ENCODE measurements around the gene ADAM30. TPM values are rescaled to one million over a fixed set of nuclear protein-coding genes. Genes with fewer than 3 reads are reported as not detected.

ADAM30 gene
- total and polyA plus RNA-seq, 2 experiments from 2014 or later = not detected

DNA sequence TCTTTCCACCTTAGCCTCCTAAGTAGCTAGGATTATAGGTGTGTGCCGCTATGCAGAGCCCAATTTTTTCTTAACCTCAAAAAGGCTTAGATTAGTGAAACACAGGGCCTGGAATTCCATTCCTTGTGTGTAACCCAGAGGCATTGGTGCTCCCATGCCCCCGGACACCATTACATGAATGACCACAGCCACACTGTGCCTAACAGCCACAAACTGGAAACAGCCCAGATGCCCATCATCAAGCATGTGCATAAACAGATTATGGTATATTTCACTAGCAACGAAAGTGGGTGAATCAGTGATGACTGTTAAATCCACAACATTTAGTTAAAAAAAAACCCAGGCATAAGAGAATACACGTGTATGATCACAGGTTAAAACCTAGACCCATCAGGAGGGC lies 24.4 kb downstream of the ADAM30 start:
- peak; percentile 64 for DNase-seq
- Histone ChIP-seq H3K4me3 (no peak overlapping the region), H3K27me3 (replicated peaks; ENCODE audit: insufficient read depth) (no peaks in the 10 kb centered on the region), H3K79me2 (ENCODE audit: insufficient read depth) (no peaks in the 10 kb centered on the region), H3K9ac (no peak overlapping the region), H3K36me3 (ENCODE audit: low read depth) (no peaks in the 10 kb centered on the region), H3K4me2 (ENCODE audit: unreplicated experiment) (peak overlapping the region; percentile 82), H2AFZ (no peak overlapping the region), H4K20me1 (ENCODE audit: insufficient read depth) (no peaks in the 10 kb centered on the region), H3K27ac (no peak overlapping the region), H3F3A (ENCODE audit: insufficient read depth) (peaks cover 29% of the 10 kb centered on the region), H3K9me2 (ENCODE audit: insufficient read depth) (no peaks in the 10 kb centered on the region), H3K9me3 (ENCODE audit: low read depth) (no peaks in the 10 kb centered on the region), H3K4me1 (ENCODE audit: insufficient read depth) (peaks cover 33% of the 10 kb centered on the region)
- in situ Hi-C loops (cut with MboI) = no loop called here
- WGBS, 2 experiments (ENCODE audit: low coverage in 1 of 2, low lambda C conversion rate in 2 of 2, missing lambda C conversion rate in 2 of 2) = 65 to 70% methylated on average over 4 of the region's 4 CpGs
- TF ChIP-seq EZH2phosphoT487 (IDR thresholded peaks at IDR 0.05; ENCODE audit: insufficient read depth, low read depth) (no peak), EZH2 (IDR thresholded peaks at IDR 0.05; ENCODE audit: insufficient read depth, poor library complexity, severe bottlenecking) (no peak)

GRCh38 chr1:119870917-119871596 lies 25.3 kb downstream of the ADAM30 start:
- H2AFZ ChIP-seq = peak overlapping the region; percentile 96
- WGBS, 2 experiments (ENCODE audit: low coverage in 1 of 2, low lambda C conversion rate in 2 of 2, missing lambda C conversion rate in 2 of 2) = 32 to 36% methylated on average over 20 of the region's 20 CpGs
- H3K4me2 ChIP-seq (ENCODE audit: unreplicated experiment) = peak overlapping the region; percentile 82
- H3K79me2 ChIP-seq (ENCODE audit: insufficient read depth) = no peaks in the 10 kb centered on the region
- TF ChIP-seq EZH2 (IDR thresholded peaks at IDR 0.05; ENCODE audit: insufficient read depth, poor library complexity, severe bottlenecking) (no peak), EZH2phosphoT487 (IDR thresholded peaks at IDR 0.05; ENCODE audit: insufficient read depth, low read depth) (no peak)
- peak overlapping the region; percentile 69 for H3K9ac ChIP-seq
- 0 out of 2 replicates have a peak overlapping the region, but pooled peaks have one; percentile 24 for H3K27ac ChIP-seq
- H3K27me3 ChIP-seq (replicated peaks; ENCODE audit: insufficient read depth) = no peaks in the 10 kb centered on the region
- H3K9me2 ChIP-seq (ENCODE audit: insufficient read depth) = no peaks in the 10 kb centered on the region
- H4K20me1 ChIP-seq (ENCODE audit: insufficient read depth) = no peaks in the 10 kb centered on the region
- no peaks in the 10 kb centered on the region for H3K36me3 ChIP-seq (ENCODE audit: low read depth)
- no peaks in the 10 kb centered on the region for H3K9me3 ChIP-seq (ENCODE audit: low read depth)
- H3K4me1 ChIP-seq (ENCODE audit: insufficient read depth) = peaks cover 33% of the 10 kb centered on the region
- DNase-seq = peak; percentile 83
- in situ Hi-C loops (cut with MboI) = no loop called here
- peaks cover 34% of the 10 kb centered on the region for H3F3A ChIP-seq (ENCODE audit: insufficient read depth)
- peak overlapping the region; percentile 61 for H3K4me3 ChIP-seq

DNA sequence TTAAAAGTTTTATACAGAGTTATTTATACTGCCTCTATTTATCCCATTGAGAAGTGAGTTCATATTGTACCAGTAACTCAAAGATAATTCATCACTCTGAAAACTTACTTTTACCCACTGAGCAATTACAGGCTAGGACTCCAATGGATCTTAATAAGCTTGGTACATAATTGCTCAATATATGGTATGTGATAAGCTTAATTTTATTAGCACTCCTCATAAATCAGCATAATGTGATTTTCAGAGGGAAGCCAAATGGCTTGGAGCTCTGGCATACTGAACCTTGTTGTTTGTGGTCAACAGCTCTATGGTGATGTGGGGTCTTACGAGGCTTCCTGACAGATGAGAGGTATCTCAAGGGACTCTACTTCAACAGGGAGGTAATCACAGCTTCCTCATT lies 26.3 kb downstream of the ADAM30 start:
- Histone ChIP-seq H3K9ac (no peak overlapping the region), H3K27ac (no peak overlapping the region), H3K36me3 (ENCODE audit: low read depth) (no peaks in the 10 kb centered on the region), H3K4me1 (ENCODE audit: insufficient read depth) (peaks cover 39% of the 10 kb centered on the region), H3K4me3 (no peak overlapping the region), H3F3A (ENCODE audit: insufficient read depth) (peaks cover 45% of the 10 kb centered on the region), H3K4me2 (ENCODE audit: unreplicated experiment) (no peak overlapping the region), H3K9me3 (ENCODE audit: low read depth) (no peaks in the 10 kb centered on the region), H4K20me1 (ENCODE audit: insufficient read depth) (no peaks in the 10 kb centered on the region), H2AFZ (no peak overlapping the region), H3K9me2 (ENCODE audit: insufficient read depth) (no peaks in the 10 kb centered on the region), H3K27me3 (replicated peaks; ENCODE audit: insufficient read depth) (no peaks in the 10 kb centered on the region), H3K79me2 (ENCODE audit: insufficient read depth) (no peaks in the 10 kb centered on the region)
- in situ Hi-C loops (cut with MboI) = no loop called here
- no peak for DNase-seq
- no peak for TF ChIP-seq EZH2phosphoT487 (IDR thresholded peaks at IDR 0.05; ENCODE audit: insufficient read depth, low read depth)
- TF ChIP-seq EZH2 (IDR thresholded peaks at IDR 0.05; ENCODE audit: insufficient read depth, poor library complexity, severe bottlenecking) = no peak
- 76 to 79% methylated on average over 1 of the region's 1 CpG for WGBS, 2 experiments (ENCODE audit: low coverage in 1 of 2, low lambda C conversion rate in 2 of 2, missing lambda C conversion rate in 2 of 2)

GRCh38 chr1:119868176-119868575 lies 28.1 kb downstream of the ADAM30 start:
- WGBS, 2 experiments (ENCODE audit: low coverage in 1 of 2, low lambda C conversion rate in 2 of 2, missing lambda C conversion rate in 2 of 2) = 87 to 91% methylated on average over 2 of the region's 2 CpGs
- Histone ChIP-seq H3K9me3 (ENCODE audit: low read depth) (no peaks in the 10 kb centered on the region), H3F3A (ENCODE audit: insufficient read depth) (peaks cover 29% of the 10 kb centered on the region), H2AFZ (no peak overlapping the region), H3K9me2 (ENCODE audit: insufficient read depth) (no peaks in the 10 kb centered on the region), H4K20me1 (ENCODE audit: insufficient read depth) (no peaks in the 10 kb centered on the region), H3K27me3 (replicated peaks; ENCODE audit: insufficient read depth) (no peaks in the 10 kb centered on the region), H3K4me2 (ENCODE audit: unreplicated experiment) (no peak overlapping the region), H3K27ac (no peak overlapping the region), H3K79me2 (ENCODE audit: insufficient read depth) (no peaks in the 10 kb centered on the region), H3K9ac (no peak overlapping the region), H3K36me3 (ENCODE audit: low read depth) (no peaks in the 10 kb centered on the region), H3K4me1 (ENCODE audit: insufficient read depth) (peaks cover 26% of the 10 kb centered on the region), H3K4me3 (no peak overlapping the region)
- DNase-seq = no peak
- TF ChIP-seq EZH2 (IDR thresholded peaks at IDR 0.05; ENCODE audit: insufficient read depth, poor library complexity, severe bottlenecking) (no peak), EZH2phosphoT487 (IDR thresholded peaks at IDR 0.05; ENCODE audit: insufficient read depth, low read depth) (no peak)
- in situ Hi-C loops (cut with MboI) = no loop called here

Data from GM23248 (cell line).